NOMO-1 treated with DMSO at 0.1 percent for 48 hours (cell line): ENCODE data around the gene CBLB.
A peak's percentile ranks its signal among the peaks of the same experiment; 100 is the strongest.
"Not testable (repeated sequence)": the region's sequence is repeated elsewhere in the genome, so short reads cannot be mapped to it uniquely, and the experiment has no call there.

Source experiments
- DNase-seq: peaks from one replicate; lab custom pipeline; 2025; ENCODE audit not compliant: unreplicated experiment; lab: John Stamatoyannopoulos, UW

CBLB gene

DNA sequence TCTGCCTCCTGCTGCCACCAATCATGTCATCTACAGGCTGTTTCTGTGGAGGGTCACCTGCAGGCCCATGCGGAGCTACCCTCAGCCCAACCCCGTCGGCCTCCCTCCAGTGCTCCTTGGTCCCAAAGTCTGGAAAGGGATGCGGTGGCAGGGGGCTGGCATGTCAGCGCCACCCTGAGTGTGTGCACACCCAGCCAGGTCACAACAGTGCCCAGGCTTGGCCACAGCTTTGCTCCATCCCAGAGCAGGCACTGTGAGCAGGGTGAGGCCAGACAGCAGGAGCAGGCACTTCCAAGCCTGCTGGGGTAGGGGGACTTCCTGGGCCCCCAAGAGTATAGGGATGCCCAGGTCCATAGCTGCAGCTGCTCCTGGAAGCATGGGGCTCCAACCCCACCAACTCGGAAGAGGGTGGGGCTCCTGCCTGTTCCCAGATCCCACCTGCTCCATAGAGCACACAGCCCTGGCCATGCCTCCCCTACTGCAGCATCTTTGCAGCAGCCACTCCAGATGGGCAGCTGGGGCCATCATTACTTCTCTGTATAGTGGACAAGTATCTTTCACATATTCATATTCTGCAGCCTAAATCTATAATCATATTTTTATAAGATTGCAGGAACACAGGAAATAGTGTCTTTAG is 109.3 kb downstream of the CBLB start:
- DNase-seq = no peak

DNA sequence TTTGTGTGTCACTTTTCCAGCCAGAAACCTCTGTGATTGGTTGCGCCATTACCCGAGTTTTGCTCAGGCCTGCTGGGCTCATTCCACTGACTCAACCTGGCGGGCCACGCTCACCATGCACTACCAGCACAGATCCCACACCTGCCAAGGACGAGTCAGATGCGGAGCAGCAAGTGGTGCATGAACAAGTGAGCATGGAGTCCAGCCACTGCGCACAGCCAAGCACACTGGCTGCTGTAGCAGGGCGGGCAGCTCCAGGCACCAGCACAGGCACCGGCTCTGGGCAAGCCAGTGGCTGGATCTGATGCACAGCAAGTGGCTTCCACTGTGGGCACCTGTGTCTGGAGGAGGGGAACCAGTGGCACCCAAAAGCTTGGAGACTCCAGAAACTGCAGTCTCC is 110.4 kb downstream of the CBLB start:
- DNase-seq = no peak

DNA sequence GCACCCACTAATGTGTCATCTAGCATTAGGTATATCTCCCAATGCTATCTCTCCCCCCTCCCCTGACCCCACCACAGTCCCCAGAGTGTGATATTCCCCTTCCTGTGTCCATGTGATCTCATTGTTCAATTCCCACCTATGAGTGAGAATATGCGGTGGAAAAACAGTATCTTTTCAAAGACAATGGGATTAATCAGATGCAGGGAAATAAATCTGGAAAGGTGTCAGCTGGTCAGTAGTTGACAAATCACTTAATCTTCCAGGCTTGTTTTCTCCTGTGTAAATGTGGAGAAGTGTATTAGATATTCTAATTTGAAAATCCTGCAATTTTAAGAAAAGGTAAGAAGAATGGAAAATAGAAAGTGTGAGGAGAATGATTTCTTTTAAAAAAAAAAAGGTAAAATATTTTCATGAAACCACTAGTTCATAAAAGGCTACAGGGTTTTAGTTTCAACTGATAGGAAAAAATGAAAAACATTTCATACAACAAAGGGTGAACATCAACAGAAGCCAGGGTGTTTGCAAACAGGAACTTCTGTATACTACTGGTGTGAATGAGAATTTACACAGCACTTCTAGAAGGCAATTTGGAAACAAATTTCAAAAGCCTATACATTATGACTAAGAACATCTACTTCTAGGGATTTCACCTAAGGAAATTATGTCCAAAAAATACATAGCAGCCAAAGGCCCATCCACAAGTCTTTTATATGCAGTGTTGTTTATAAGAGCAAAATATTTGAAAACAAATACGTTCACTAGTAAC is 113.5 kb downstream of the CBLB start:
- no peak for DNase-seq

DNA sequence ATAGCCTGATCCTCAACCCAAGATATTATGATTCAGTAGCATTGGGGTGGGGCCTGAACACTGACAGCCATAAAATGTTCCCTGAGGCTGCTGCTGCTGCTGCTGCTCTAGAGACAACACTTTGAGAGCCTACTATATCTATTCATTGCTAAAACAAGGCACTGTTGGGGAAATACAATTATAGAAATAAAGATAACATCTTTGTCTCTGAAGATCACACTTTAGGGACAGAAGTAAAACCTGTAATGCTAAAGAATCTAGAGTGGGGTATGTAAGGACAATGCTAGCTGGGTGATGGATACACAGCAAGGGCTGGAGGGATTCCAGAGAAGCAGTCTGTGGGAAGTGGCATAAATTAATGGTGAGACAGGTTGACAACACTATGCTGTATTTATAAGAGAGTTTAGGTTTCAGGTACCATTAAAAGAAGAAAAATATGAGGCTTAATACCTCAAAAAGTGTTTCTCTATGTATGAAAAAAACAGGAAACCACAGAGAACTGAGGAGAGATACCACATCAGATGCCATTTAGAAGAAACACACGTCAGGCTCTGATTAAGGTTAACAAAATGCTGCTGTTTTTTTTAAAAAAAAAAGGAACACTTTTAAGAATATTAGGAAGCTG is 115.9 kb downstream of the CBLB start:
- no peak for DNase-seq

DNA sequence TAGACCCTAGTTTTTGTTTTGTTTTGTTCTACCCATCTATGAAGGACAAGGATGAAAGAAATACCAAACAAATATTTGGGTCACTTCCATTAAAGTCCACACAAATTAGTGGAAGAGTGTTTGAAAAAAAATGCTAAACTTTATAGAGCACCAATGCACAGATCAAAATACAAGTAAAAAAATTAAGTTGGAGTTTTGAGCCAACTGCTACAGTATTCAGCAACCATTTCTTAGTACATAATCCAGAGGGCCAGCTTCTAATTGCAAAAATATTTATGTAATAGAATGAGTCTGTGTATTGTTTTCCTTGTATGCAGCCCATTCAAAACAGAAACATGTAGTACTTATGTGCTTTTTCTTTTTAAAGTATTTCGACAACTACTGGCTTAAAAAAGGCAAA is 121.1 kb downstream of the CBLB start:
- no peak for DNase-seq

DNA sequence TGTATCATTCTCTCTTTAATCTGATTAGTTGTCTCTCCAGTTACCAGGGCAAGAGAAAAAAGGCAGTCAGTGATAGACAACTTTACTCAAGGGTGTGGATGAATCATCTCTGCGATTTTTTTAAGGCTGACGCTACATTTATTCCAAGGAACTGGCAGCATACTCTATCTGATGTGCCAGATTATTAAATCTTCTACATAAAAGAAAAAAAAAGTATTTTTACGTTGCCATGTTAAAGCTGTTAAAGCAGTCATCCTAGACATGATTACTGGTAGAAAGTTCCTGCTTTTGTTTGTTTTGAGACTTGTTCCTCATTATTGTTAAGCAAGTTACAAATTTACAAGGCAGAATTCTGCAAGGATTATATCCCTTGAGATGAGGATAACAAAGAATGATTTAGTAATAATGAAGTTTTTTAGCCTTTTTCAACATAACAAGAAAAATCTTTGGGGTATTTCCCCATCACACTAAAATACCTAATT is 121.7 kb downstream of the CBLB start:
- DNase-seq = no peak

DNA sequence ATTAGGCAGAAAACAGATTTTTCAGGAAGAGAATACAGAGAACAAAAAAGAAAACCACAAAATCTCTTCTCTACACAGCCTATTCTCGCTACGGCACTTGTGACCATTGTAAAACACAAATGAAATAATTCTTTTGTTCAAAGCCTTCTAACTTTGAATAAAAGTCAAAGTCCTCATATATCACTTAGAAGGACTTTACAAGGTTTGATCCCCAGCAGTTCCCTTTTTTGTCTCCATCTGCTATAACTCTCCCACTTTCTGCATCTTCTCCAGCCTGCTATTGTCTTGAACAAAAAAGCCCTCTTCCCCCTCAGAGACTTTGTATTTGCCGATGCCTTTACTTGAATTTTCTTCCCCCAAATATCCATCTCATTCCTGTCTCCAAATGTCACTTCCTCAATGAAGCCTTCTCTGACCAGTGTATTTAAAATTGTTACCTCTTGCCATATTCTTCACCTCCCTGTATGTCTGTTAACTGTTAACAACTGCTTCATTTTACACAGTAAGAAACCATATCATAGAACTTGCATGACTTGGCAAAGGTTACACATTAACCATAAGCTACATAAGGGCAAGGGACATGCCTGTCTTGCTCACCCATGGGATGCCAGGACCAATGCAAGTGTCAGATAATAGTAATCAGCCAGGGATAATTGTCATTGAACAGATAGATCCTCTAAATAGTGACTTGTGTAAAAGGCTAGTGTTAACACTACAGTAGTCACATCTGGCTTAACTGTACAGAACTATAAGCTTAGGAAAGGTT is 122.4 kb downstream of the CBLB start:
- DNase-seq = peak; percentile 1

DNA sequence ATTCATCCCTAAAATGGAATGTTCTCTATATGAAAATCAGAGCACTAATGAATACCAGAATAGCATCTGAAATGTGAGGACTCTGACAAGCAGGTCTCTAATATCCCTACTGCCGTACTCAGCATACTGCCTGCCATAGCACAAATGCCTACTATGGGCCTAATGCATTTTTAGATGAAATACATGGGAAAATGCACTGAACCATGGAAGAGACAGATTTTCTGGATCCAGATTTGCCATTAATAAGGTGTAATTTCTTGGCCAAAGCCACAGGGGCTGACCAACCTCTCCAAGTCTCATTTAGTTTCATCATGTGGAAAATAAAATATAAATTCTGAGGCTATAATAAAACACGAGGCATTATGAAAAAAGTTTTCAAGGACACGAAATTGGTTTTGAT is 123.8 kb downstream of the CBLB start:
- no peak for DNase-seq

DNA sequence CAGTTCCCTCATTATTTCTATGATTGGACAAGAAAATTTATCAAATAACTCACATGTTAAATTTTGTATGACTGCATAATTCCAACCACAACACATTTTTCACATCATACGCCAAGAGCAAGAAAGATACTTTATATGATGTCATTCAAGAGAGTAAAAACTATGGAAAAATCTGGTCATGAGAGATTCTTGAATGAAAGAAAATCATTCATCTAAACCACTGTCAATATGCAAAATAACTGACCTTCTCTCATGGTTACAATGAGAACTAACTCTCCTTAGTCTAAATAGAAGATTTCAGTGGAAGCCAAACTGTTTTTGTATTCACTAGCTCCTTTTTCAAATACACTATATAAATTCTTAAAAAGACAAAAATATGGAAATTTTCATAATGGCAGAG is 124.6 kb downstream of the CBLB start:
- no peak for DNase-seq

DNA sequence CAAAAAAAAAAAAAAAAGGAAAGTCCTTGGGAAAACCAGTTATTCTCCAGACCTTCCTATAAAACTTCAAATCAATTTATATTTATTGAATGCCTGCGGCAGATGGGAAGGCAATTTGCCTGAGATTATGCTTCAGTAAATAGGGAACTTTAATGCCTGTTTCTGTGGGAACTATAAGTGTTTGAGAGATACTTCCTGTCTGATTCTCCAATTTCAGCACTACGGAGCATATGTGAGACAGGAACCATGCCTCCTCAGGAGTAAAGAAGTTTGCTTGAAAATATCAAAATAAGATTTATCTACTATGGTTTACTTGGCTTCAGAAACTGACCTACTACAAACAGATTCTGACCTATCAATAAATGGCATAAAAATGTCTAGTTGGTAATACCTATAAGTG is 135.5 kb downstream of the CBLB start:
- DNase-seq = no peak

DNA sequence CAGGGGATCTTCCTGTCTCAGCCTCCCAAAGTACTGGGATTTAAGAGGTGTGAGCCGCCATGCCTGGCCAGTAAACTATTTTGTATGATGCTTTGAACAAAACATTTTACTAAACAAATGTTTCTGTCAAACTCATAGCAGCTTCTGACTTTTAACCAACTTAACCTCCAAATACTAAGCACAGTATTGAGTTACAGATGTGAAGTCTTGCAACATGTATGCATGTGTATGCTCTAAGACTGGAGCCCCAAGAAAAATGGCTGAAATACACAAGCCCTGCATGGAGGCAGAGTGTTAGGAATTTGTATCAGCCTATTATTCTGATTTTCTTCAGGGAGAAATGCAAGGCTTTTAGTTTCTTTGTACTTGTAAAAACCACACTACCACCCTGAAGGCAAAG is 137.1 kb downstream of the CBLB start:
- no peak for DNase-seq

DNA sequence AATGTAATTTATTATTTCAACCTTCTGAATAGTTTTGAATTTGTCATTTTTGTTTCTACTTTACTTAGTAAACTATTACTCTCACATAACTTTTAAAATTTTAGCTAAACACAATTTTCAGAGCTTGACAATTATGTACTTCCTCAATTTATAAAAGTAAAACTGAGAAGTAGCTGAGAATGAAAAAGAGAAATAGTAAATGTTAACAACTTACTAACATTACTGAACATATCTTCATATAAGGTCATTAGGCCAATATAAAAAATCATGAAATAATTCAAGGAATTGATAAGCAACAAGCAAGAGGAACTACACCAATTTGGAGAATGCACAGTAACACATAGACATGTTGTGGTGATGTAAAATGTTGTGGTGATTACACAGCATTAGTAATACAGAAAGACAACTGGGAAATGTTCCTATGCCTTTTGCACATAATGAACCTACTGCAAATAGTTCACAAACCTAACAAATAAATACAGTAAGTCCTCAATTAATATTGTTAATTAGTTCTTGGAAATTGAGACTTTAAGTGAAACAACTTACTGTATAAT is 137.9 kb downstream of the CBLB start:
- peak; percentile 60 for DNase-seq

DNA sequence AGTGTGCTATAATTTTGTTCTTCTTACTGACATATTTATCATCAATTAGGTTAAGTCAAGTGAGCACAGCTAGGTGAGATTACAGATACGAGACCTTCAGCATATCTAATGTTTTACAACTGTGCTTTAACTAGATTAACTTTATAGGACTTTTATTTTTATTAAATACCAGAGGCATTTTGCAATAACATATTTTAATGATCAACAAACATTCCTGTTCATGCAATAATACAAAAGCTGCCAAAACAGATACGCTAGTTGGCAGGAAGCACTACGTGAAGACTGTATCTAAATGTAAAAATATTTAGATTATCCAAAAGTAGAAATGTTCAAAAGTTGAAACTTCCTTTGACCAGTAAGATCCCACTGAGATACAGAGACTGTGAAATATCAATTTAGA is 139.1 kb downstream of the CBLB start:
- no peak for DNase-seq

DNA sequence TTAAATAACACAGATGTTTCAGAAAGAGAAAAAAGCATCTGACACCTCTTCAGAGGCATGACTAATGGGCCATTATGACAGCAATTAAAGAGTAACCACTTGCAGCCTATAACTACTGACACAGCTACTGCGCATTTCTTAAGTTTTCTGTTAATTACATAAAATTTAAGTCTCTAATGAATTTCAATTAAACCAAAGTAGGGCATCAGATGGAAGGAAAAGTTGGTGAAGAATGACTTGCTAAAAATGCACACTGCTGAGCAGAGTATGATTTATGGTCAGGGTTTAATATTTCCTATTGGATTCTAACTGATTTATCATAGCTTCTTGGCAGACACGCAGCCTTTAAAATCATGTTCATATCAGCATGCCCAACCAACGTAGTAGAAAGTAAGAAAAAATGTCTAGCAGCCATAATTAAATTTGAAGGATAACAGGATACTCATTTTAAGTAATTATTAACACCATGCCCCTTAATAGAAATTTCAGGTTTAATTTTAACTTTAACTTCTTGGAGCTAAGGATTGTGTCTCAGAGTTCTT is 140.0 kb downstream of the CBLB start:
- DNase-seq = peak; percentile 13

DNA sequence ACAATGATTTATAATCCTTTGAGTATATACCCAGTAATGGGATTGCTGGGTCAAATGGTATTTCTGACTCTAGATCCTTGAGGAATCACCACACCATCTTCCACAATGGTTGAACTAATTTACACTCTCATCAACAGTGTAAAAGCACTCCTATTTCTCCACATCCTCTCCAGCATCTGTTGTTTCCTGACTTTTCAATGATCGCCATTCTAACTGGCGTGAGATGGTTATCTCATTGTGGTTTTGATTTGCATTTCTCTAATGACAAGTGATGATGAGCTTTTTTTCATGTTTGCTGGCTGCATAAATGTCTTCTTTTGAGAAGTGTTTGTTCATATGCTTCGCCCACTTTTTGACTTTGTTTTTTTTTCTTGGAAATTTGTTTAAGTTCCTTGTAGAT is 141.8 kb downstream of the CBLB start:
- DNase-seq = not testable (repeated sequence)

DNA sequence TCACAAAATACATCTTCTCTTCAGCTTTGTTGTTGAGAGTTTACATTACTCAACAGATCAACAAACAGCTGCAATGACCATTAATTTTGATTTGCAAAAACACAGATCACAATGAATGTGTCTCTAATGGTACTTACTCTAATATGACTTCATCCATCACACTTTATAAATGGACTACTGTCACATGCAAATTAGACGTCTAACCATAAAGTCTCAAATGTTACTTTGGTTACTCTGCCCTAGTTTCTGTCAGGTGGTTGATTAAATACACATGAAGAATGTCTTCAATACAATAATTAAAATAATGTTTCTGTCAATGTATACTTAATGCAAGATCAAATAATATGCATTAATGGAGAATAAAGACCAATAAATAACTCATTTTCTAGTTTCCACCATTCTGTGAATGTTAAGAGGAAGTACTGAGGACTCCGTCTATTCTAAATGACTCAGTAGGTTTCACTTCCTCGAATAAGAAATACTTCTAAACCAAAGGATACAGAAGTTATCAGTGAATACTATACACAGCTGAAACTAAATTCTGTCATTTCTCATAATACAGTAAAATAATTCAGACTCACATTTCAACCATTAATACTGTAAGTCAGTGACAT is 145.8 kb downstream of the CBLB start:
- peak; percentile 86 for DNase-seq

DNA sequence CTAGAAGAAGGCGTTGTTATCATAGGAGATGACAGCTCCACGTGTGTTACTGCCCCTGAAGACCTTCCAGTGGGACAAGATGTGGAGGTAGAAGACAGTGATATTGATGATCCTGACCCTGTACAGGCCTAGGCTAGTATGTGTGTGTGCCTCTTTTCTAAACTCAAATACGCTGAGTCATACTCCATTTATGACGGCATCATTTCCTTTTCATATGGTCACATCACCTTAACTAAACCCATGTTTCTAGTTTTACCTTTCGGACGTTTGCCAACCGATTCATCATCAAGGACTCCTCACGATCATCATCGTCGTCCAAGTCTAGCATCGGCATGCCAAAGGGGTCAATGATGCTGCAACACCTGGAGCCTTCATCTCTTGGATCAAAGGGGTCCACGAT is 149.0 kb downstream of the CBLB start:
- DNase-seq = no peak

DNA sequence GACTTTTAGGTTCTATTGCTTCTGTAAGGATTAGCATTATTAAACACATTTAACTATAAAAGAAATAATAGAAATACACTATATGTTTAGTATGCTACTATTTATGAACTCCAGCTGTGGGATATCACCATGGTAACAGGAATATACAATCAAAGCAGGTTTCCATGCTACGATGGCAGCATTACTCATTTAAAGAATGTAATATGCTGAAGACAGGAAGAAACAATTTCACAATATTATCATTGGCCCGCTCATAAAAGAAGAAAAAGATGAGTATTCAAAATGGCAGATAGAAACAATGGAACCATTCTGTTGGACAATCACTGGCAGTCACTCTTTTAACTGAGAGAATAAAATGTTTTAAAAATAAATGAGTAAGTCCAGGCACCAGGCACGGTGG is 153.4 kb downstream of the CBLB start:
- no peak for DNase-seq

DNA sequence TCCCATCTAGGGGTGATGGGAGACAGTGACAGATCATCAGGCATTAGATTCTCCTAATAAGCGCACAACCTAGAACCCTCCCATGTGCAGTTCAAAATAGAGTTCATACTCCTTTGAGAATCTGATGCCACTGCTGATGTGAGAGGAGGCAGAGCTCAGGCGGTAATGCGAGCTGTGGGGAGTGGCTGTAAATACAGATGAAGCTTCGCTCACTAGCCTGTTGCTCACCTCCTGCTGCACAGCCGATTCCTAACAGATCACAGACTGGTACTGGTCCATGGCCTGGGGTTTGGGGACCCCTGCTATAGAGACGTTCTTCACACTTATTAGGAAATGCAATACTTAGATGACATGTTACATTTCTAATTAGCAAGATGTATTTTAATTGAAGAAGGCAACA is 154.4 kb downstream of the CBLB start:
- DNase-seq = no peak

DNA sequence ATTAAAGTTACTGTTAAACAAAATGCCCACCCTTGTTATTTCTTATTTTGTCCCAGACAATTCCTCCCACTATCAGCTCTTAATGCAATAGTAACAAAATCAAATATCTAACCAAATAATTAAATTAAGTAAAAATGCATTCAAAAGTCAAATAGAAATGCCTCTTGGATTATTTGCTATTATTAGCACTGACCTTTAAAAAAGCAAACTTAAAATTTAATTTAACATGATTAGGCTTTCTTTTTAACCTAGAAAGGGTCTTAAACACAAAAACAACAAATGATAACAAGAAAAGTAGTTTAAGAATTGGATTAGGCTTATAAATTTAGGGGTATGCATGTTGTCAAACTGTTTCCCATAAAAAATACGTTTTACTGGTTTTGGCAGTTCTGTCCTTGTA is 159.8 kb downstream of the CBLB start:
- DNase-seq = no peak

DNA sequence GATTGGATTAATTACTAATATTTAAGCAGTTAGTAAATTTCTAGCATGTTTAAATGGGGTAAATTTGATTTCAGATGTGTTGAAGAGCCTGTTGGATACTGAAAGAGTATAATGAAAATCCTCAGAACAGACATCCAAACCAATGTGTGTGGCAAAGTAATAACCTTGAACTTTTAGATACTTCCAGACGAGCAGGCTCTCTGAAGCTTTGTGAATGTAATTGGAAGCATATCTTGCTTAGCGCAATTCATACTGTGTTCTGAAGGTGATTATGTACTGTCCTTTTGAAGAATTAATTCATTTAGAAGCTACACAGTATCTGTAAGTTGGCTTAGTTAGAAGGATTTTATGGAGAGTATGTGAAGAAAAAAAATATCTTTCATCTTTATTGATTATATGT is 161.8 kb downstream of the CBLB start:
- no peak for DNase-seq
